Inferior parietal cortex (tissue), 1 donor: ENCODE data around the gene ATF2.

Experiments used
- DNase-seq: peaks from one replicate; pipeline ENCODE4 v3.0.0-alpha.2; 2016; ENCODE audit errors: extremely low spot score

ATF2 gene

DNA sequence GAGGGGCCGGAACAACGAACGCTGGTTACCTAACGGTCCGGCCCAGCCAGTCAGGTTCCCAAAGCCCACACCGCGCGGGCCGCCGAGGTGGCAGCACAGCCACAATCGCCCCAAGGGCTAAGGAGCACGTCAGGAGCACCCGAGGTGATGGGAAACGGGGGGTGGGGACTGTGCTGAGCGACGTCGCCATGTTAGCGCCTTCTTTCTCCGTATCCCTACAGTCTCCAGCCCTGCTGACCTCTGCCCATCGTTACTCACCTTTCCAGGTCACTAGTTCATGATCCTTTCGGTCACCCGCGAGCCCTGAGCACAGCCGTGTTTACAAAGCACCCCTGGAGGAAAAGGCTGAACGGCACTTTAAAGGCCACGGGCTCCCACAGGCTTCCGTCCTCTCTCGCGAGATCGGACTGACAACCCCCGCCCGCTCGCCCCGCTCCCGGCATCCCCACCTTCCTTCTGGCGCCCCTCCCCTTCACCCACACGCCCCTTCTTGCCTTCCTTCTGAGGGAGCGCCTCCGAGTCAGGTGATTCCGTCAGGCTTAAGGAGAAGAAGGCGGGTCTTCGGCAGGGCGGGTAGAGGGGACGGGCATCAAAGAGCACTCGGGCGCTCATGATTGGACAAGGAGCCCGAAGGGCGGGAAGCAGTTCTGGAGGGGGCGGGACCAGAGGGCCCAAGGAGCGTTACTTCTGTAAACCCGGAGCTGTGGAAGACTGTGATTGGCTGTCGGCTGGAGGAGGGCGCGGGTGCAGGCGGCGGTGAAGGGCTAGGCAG is at the start of gene ATF2:
ATF2 (minus strand) TSS at position 412 of the 772 bp plus-strand sequence. CDS start 31,760 bp downstream, outside the sequence.
- DNase-seq: peak; percentile 95

DNA sequence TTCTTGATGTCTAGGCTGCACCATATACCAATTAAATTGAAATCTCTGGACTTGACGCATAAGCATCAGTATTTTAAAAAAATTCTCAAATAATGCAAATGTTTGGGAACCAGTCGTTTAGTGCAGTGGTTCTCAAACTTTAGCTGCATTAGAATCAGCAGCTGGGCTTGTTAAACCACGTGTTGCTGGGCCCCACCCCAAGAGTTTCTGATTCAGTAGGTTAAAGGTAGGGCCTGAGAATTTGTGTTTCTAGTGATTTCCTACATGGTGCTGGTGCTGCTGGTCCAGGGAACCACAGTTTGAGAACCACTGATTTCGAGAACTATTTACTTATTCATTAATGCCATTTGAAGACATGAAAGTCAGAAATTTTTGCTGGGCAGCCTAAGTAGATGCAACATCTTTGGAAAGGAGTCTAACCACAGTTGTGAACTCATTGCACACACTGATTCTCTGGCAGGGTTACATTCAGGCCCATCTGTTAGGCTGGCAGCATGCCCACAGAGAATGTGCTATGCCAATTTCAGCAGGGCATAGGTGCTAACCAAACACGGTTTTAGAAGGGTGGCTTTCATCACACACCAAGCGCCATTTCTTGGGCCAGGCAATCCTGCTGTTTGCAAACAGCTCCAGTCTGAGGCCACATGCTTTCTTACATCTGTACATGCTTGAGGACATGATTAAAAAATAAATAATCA is 39.9 kb upstream of the ATF2 start:
- DNase-seq: peak; percentile 46

GRCh38 chr2:175206866-175207265 is 38.9 kb upstream of the ATF2 start:
- no peak for DNase-seq

- no peak for DNase-seq
Measured at GRCh38 chr2:175205523-175205922, 37.5 kb upstream of the ATF2 start.

DNA sequence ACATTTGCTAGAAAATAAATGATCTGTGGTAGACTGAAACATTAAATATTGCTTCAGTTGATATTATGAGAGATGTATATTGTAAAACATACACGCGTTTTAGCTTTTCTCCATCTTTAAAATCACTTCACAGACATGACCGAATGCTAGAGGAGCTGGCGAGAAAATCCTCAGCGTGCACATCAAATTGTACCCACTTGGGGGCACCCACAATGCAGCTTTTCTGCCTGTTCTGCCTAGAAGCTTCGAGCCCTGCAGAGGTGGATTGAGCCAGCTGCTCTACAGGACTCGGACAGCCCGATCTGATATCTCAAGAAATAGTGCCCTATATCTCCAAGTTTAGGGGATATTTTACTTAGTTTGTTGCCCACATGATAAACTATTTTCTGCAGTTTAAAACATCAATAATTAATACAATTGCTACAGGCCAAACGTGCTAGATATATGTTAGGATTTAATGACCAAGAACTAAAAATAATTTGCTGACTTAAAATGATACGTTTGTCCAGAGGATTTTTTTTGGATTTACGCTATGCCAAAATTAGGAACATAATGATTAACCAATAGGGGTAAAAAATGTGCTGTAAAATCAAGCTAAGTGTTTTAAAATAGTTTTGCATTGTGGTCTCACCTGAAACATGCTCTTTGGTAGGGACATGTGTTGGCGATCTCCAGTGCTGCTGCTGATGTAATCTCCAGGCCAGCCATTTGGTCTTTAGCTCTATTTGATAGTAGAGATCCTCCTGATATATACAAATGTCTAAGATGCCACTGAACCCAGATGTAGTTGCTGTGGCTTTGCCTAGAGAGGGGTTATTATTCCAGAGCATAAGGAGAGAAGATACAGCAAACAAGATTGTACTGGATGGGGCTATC is 35.9 kb upstream of the ATF2 start:
- peak; percentile 51 for DNase-seq

GRCh38 chr2:175195012-175195411 is 27.0 kb upstream of the ATF2 start:
- DNase-seq: no peak

- DNase-seq: no peak
Measured at GRCh38 chr2:175188761-175189160, 20.8 kb upstream of the ATF2 start.

GRCh38 chr2:175187378-175187777 is 19.4 kb upstream of the ATF2 start:
- no peak for DNase-seq

DNA sequence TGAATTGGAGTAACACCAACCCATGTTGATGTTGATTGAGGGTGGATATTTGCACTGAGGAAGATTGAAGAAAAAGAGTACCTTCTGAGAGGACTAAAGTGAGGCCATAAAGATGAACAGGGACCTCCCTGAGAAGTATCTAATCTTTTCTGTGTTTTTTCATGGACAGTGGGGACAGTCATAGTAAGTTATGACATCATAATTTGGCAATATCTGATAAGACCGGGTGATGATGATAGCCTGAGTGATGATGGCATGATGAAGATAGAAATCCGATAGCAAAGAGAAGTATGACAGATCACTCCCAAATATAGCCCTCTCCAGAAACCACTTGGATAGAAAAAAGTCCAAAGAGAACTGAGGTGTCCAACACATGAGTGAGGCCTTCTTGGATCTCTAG is 15.7 kb upstream of the ATF2 start:
- no peak for DNase-seq

DNA sequence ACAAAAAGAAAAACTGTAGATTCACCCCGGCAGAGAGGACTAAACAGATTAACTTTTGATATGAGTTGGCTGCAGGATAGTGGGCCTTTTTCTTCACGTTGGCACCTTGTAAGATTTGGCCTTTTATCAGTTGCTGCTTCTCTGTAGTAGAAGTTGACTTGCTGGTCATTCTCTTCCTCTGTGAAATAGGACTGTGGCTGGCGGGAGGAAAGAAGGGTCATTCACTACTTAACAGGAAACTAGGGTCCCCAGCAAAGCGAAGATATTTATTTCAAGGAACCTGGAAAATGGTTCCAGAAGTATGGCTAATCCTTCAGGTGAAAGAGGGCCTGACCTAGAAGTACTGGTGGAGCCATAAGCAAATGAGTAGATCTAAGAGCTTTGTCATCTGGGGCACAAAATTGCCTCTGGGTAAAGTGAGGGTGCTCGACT is 13.9 kb upstream of the ATF2 start:
- no peak for DNase-seq

DNA sequence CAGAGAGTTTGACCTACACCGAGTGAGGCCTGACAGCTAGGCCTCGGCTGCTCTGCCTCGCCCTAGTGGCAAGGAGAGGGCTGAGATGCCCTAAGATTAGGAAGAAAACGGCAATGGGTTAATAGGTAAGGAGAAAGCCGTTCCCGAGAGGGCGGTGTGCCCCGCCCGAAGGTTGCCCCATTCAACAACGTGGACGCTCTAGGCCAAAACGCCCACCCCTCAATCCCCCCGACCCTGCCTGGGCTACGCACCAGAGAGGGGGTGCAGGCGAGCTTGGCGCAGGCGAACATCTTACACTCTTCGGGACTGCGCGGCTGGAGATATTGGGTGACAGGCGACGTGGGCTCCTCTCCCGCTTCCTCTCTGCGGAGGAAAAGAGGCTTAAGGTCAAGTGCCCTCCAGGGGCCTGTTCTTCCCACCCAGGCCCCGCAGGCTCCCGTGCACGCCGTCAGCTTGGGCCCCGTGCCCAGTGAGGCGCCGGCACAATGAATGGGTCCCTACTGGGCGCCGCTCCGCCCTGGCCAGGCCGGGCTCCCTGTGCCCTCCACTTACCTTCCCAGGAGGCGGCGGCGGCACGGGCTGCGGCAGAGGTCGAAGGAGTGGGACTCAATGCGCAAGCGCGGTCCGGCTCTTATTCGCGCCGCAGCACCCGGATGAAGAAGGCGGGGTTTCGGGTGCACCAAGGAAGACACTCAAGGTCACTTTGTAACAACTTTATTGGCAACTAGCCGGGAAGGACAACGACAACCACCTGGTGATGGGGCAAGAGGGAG is 13.3 kb upstream of the ATF2 start, which contains the start of gene ATP5MC3:
ATP5MC3 (minus strand) TSS at position 607 of the 773 bp plus-strand sequence; CDS start at position 290, 317 bp downstream.
- DNase-seq: peak; percentile 97

- DNase-seq: peak; percentile 41
Measured at GRCh38 chr2:175180701-175181103, 12.7 kb upstream of the ATF2 start.

DNA sequence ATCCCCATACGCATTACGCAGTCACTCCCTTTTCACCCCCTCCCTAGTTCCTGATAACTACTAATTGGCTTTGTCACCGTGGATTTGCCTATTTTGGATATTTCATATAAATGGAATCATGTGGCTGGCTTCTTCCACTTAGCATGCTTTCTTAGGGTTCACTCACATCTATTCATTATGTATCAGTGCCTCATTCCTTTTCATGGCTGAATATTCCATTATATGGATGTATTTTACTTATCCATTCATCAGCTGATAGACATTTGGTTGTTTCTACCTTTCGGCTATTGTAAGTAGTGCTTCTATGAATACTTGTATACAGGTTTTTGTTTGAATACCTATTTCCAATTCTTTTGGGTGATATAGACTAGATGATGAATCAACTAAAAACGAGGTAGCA is 8.6 kb upstream of the ATF2 start:
- DNase-seq: no peak

DNA sequence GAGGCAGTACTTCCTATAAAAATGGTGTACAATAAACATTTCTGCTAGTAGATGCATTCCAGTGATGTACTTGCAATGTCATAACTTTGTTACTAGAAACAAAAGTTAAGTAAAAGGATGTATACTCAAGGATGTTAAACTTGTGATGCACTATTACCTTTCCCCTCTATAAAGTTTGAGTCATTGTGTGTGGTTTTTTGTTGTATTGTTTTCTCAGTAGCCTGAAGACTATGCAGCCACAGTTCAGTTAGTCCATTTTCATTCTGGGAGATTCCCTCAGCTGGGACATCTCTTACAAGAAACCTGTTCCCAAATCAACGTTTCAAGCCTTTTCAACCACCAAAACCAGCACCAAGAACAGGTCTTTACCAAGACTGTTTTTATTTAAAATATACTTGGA is 7.9 kb upstream of the ATF2 start:
- DNase-seq: no peak

DNA sequence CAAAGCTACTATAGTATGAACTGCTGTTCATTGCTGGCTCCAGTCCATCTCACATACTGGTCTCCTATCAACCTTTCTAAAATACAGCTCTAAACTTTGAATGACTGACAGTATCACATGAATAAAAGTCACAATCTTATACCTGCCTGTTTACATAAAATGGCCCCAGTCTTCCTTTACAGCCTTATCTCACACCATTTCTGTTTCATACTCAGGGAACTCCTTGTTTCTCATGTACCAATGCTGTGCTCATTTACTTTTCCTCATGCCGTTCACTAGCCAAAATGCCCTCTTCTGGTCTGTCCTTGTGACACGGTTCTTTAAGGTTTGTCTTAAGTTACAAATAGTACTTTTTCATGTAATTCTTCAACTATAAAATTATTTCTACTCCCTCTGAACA is 7.3 kb upstream of the ATF2 start:
- no peak for DNase-seq

DNA sequence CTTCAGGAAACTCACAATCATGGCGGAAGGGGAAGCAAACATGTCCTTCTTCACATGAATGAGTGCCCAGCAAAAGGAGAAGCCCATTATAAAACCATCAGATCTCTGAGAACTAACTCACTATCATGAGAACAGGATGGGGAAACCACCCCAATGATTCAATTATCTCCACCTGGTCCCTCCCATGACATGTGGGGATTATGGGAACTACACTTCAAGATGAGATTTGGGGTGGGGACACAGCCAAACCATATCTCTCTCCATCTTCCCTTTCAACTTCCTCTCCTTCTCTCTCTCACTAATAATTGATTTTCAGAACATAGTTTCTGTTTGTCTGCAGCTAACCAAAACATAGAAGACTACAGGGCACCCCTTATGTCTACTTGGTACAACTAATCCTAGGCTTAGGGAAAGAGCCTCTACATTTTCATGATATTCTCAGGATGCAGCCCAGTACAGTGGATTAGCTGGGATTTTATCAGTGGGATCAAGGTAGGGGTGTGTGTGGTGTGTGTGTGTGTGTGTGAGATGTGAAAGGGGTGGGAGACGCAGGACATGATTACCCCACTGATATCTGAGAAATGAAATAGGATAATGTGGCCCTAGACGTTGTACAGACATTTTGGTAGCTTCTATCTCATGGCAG is 2.8 kb upstream of the ATF2 start:
- DNase-seq: no peak

DNA sequence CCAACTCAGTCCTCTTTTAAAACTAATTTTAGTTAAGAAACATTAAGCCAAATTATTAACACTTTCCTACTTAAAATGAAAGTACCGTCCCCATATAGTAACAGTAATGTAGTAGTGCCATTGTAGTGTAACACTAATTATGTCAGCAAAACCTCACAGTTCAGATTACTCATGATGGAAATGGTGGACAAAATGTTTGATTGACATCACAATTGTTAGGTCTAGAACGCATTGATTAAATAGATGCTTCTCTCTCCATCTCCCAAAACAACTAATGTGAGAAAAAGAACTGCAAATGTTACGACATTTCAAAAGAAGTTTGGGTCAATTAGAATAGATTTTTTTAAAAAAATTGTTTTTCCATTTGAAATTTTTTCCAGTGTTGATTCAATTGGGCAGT is 1.2 kb upstream of the ATF2 start:
- DNase-seq: no peak

GRCh38 chr2:175168564-175168945 is 552 bp upstream of the ATF2 start:
- DNase-seq: no peak

- DNase-seq: no peak
Measured at GRCh38 chr2:175167076-175167791, 769 bp downstream of the ATF2 start.

- no peak for DNase-seq
Measured at GRCh38 chr2:175166216-175166824, 1.7 kb downstream of the ATF2 start.
